Activated CD4-positive, alpha-beta T cell treated with anti-CD3 and anti-CD28 coated beads, Interleukin-2, amount 50 U/mL, for 1 hour (primary cell): ENCODE results near the gene FOXA2.

Source experiments
- DNase-seq: peaks from one replicate; pipeline ENCODE4 v3.0.0-alpha.2; 2020

Gene FOXA2

DNA sequence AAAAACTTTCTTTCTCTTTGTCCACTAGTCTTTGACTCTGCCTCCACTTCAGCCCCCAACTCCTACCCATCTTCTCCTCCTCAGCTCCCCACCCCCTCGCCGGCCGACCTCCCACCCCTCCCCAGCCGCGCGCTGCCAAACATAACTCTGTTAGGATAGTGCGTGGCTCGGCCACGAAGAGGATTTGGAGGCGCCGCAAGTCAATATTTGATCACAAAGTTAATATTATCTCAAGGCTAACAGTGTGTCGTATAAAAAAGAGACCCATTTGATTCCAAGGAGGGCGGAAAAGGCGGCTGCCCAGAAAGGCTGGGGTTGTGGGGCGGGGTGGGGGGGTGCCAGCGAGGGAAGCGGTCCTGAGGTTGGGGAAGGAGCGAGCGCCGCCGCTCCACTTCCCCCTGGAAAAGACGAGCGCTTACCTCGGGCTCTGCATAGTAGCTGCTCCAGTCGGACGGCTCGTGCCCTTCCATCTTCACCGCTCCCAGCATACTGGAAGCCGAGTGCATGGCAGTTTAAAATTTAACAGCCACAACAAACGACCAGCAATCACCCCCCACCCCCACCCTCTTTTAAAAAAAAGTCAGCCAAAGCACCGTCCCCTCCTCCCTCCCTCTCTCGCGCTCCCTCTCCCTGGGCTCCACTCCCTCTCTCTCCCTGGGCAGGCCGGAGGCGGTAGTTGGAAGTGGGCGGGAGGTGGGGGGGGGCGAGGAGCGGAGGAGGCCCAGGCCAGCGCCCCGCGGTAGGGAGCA lies 425 bp downstream of the FOXA2 start:
- no peak for DNase-seq

- DNase-seq: no peak
These were observed 1.2 kb downstream of the FOXA2 start for GRCh38 chr20:22582964-22583772.

GRCh38 chr20:22582386-22582963 lies 1.9 kb downstream of the FOXA2 start:
- DNase-seq: no peak

DNA sequence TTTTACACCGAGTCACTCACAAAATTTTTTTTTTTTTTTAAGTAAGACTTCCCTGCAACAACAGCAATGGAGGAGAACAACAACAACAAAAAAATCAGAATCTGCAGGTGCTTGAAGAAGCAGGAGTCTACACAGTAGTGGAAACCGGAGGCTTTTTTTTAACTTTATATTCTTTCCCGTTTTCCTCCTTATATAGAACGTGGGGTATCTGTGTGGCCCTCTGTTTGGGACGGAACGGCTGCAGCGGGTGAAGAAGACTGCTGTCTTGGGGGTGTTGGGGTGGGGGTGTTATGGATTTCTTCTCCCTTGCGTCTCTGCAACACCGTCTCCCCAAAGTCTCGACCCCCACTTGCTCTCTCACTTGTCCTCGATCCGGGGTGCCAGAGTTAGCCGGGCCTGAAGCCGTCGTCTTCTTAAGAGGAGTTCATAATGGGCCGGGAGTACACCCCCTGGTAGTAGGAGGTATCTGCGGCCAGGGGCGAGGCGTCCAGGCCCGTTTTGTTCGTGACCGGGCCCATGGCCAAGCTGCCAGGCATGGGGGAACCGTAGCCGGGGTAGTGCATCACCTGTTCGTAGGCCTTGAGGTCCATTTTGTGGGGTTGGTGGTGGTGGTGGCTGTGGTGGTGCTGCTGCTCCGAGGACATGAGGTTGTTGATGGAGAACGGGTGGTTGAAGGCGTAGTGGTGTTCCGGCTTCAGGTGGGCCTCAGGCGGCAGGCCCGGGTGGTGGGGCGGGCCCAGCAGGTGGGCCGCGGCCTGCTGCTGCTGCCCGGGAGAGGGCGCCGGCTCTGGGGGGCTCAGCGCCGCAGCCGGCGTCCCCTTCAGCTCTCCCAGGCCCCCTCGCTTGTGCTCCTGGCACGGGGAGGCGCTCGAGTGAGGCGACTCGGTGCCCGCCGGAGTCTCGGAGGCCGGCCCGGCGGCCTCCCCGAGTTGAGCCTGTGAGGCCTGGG lies 2.7 kb downstream of the FOXA2 start:
- no peak for DNase-seq

- DNase-seq: no peak
These were observed 4.4 kb downstream of the FOXA2 start for GRCh38 chr20:22579711-22580697.

GRCh38 chr20:22579119-22579427 lies 5.3 kb downstream of the FOXA2 start:
- DNase-seq: no peak

DNA sequence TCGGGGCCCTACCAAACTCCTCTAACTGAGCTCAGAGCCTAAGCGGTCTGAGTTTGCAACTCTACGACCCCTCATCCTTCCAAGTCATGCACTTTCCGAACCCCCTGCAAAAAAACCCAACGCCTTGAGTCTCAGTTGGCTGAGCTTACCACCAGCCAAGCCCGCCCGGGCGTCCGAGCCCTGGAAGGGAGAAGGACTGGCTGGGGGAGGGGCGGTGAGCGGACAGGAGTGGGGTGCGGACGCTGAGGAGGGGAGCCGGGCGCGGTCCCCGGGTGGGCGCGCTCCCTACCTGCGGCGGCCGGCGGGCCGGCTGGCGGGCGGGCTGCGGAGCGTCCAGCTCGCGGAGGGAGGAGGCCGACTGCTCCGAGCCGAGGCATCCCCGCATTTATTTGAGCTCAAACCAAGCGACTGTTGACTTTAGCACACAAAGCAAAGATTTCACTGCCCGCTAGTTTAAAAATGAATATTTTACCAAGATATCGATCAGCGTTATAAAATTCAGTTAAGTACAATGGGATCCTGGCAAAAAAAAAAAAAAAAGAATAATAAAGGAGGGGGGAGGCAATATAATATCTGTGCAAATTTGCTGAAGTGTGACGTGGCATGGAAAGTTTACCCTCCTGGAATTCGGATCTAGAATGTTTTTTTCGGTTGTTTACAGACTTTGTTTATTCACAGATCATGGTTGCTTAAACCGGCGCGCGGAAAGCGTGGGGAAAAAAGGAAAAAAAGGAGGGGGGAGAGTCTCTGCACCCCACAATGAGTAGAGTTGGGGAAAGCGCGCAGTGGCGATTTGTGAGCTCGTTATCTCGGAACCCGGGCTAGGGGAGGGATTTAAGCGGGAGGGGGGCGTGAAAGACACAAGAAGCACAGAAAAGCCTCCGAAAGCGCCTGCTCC lies 5.9 kb downstream of the FOXA2 start:
- DNase-seq: no peak

DNA sequence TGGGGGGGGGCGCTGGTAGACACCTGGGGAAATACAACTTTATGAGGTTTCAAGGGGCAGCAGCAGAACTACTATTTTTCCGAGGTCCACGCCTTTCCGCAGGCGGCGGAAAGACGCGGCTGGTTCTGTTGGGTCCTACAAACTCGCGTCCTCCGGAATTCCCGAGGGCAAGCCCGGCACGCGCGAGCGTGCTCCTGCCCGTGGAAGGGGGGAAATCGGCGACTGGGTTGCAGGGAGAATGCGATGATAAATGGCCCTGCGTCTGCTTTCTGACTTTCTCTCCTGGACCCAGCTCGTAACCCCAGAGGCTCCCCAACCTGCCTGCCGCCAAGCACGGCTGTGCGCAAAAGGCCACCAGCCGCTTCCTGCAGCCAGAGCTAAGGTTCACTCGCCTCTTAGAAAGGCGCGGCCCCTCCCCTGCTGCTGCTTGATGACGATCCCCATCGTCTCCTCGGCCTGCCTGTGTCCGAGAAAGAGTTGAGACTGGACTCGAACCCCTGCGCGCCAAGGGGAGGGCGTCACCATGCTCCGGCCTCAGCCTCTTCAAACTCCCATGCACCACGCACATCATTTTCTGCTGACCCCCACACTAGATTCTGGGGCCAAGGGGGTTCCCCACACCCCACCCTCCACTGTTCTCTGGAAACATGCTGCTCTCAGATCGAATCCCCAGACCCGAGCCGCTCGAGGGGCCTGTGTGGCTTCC lies 6.7 kb downstream of the FOXA2 start:
- no peak for DNase-seq

DNA sequence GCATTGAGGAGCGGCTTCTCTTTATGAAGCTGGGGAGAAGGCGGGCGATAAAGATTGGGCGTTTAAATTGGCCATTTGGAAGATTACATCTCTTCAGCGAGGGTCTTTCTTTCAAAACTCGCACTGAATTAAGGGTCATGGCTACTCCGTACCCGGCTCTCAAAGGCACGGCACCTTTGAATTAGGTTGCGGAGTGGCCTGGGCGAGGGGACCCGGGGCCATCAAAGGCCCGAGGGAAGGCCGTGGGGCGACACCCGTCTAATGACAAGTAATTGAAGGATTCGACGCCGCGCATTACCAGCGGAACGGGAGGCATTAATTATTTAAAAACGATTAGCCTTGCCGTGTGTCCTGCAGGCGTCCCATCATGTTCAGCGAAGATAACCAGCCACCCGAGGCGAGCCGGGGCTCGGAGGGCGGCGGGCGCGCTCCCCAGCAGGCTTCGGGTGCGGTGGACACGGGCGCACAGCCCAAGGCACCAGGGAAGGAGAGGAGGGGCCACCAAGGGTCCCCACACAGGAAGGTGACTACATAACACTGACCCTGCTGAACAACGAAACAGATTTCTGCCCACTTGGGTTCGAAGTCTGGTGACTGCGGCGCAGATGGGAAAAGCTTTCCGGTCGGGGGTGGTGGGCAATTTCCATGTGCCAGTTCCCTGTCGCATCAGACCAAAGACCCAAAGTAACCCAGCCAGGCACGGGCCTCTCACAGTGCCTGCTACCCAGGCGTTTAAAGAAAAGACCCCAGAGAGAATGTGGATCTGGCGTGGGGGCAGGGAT lies 7.4 kb downstream of the FOXA2 start:
- no peak for DNase-seq

DNA sequence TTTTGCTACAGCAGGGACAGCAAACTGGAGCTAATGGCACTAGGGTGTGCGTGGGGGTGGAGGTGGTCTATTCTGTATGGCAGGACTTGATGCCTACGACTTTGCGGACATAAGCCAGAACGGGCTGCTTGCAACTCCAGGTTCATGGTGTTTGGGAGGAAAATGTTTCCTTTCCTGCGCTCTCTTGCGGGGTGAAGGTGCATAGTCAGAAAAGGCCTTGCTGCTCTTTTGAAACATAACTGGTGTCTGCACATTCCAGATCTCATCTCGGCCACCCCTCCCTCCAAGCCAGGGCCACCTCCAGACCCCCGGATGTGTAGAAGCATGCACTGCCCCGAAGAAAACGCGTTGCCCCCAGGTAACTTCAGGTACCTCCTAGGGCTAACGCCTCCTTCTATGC lies 8.1 kb downstream of the FOXA2 start:
- no peak for DNase-seq

DNA sequence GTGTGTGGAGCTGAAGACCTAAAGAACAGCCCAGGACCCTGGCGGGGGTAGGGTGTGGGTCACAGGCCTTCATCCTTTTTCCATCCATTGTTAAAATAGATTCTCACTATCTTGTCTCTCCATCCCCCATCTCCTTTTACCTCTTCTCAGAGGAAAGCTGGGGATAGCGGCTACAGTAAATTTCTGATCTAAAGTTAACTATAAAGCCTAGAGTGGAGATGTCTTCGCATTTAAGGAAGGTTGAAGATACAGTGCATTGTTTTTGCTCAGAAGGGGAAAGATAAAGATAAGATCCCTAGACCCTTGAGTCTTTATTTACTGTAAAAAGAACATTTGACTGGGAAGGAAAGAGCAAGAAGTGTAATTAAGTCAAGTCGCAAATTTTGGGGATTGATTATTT lies 8.6 kb downstream of the FOXA2 start:
- DNase-seq: no peak

GRCh38 chr20:22575087-22575721 lies 9.2 kb downstream of the FOXA2 start:
- DNase-seq: no peak

GRCh38 chr20:22574545-22575086 lies 9.8 kb downstream of the FOXA2 start:
- no peak for DNase-seq

DNA sequence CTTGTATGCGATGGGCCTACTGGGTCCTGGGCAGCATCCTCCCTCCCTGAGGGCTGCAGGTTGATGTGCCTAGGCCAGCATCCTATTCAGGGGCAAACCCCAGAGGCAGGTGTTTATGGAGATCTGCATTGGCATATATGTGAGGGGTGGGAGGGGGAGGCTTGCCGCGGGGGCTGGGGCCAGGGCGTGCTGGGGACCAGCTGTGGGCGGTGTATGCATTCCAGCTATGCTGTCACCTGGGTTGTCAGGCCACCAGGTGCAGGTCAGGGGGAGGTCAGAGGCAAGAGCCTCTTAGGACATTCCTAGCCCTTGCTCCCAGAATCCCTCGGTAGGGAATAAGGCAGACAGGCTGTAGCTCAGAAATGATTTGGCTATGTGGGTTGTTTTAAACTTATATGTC lies 11.9 kb downstream of the FOXA2 start:
- no peak for DNase-seq

DNA sequence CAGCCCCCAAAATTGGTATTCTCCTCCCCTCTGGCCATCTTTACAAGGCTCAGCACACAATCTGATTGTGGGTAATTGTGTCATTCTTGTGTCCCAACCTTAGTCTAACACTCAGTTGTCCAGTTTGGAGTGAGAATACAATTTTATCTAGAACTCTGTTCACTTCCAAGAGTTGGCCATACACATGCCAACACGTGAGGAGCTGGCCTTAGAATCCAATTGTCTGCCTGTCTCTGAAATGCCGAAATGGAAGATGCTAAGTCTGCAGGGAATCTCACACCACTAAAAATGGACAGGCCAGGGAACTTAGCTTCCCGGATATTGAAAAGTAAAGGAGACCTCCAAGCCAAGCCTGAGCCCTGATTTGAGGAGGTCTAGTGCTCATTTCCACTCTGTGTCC lies 12.3 kb downstream of the FOXA2 start:
- no peak for DNase-seq

GRCh38 chr20:22569353-22569752 lies 15.0 kb downstream of the FOXA2 start:
- no peak for DNase-seq

GRCh38 chr20:22568872-22569344 lies 15.5 kb downstream of the FOXA2 start:
- no peak for DNase-seq
